HG03196 (cell line): ENCODE data around the gene VWCE.

ENCODE experiments used
- ATAC-seq: cut with Tn5 transposase; IDR thresholded peaks from one replicate; pipeline ENCODE4 v1.9.1; 2021; ENCODE audit not compliant: unreplicated experiment

Gene VWCE

DNA sequence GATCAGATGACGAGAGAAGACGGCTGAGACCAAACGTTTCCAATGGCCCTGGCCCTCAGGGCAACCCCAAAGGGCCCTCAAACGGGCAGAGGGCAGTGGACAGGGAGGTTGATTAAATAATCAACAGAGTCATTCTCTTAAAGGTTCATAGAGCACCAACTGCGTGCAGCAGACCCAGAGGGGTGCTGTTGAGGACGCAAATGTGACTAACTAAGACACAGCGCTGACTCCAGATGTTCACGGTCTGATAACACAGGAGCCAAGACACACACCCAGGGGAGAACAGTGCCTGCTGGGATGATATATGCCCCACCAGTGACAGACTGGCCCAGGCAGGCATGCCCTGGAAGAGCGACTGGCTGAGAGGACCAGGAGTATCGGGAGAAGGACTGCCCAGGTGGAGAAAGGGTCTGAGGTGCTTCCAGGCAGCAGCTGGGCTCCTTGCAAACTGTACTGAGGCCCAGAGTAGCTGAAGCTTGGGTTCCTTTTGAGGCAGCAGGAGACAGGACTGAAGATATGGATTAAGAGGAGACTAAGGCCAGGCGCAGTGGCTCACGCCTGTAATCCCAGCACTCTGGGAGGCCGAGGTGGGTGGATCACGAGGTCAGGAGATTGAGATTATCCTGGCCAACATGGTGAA lies 7.7 kb downstream of the VWCE start:
- ATAC-seq, result no peak

DNA sequence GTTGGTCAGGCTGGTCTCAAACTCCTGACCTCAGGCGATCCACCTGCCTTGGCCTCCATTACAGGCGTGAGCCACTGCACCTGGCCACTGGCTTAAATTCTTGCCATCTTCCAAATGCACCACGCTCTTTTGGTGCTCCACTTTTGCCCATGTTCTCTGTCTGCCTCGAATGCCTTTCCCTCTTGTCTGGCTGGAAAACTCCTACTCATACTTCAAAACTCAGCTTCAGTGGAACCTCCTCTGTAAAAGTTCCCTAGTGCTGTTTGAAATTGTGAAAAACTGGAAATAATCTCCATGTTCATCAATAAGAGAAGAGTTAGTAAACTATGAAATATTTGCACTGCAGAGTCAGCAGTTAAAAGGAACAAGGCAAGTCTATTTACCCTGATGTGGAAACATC lies 11.5 kb downstream of the VWCE start:
- no peak for ATAC-seq

DNA sequence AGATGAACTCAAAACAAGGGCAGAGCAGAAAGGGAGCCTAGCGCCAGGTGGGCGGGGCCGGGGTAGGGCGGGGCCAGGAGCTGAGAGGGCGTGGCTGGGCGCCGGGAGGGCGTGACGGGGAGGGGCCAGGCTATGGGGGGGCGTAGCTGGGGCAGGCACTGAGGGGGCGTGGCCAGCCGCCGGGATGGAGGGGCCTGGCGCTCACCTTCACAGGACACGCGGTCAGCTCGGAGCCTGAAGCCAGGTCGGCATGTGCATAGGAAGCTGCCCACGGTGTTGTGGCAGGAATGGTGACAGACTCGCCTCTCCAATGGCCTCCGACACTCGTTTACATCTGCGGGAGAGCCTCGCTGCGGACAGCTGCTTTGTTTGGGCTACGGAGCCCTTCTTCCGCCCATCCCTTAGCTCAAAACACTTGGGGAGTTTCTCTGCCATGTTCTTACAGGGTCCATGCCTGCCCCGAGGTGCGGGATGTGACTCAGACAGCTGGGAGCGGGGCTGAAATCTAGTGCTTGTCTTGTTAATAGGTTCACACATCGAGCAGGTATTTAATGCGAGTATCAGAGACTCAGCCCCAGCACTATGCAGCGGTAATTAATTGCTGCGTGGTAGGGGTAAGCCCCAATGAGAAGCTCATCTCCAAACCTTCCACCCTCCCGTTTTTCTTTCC lies 13.4 kb downstream of the VWCE start:
- ATAC-seq, result no peak

DNA sequence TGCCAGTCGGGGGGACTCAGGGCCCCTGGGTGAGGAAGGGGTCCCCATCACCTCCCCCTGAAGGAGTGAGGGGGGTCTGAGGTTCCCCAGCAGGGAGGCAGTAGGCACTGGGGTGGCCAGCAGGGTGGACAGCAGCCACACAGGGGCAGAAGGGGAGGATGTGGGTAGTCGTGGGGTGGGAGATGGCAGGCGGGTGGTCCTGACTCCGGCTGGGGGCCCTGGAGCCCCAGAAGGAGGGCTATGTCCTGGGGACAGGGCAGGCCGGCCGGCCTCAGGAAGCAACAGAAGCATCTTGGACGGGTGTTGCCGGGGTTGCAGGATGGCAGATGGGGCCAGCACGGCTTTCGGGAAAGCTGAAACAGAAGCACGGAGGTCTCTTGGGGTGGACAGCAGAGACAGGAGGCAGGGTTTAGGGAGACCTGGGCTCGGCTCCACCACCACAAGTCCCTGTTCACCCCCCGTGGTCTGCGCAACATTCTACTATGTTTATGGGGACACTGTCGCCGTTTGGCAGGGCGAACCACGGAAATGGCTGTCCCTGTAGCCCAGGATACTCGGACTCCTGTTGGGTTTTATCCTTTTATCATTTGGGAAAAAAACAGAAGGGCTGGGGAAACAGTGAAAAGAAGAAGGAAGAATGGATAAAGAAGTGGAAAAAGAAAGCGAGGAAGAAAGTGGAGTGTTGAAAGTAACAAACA lies 14.1 kb downstream of the VWCE start:
- ATAC-seq, result no peak

DNA sequence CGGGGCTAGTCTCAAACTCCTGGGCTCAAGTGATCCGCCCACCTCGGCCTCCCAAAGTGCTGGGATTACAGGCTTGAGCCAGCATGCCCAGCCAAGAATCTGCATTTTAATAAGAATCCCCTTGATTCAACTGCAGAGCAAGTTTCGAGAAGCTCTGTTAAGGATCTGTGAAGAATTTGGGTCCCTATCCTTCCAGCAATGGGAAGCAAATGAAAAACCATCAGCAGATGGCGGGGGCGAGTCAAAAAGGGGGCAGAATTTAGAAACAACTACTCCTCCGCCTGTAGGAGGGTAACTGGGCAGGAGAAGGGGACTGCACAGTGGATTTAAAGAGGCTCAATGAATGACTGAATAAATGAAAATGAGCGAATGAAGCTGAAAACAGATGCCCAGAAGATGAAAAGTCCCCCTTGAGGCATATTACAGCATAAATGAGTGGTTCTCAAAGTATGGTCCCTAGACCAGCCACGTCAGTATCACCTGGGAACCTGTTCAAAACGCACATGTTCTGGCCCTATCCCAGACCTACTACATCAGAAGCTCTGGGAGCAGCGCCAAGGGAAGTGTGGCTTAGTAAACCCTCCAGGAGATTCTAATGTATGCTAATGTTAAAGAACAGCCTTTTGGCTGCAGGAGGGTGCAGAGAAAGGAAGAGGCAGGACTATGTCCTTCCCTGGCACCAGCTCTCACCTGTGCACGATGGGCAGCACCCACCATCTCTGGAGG lies 15.0 kb downstream of the VWCE start:
- no peak for ATAC-seq

DNA sequence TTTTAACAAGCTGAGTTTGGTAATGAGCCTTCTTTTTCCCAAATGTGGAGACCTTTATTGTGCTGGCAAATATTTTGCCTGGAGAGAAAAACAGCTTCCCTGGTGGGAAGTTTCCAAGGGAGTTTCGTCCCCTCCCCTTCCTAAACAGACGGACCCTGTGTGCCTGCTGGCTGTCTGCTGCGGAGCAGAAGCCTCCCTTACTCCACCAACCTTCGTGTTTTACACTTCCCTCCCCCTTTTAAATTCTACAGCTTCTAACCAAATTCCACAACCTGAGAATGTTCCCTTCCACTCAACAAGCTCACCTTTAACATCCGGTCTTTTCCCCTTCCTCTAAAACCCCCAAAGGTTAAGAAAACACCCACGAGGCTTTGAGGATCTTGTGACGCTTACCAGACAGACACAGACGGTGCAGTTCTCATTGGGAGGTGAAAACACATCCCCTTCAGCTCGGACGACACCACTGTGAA lies 17.1 kb downstream of the VWCE start:
- ATAC-seq, result no peak

DNA sequence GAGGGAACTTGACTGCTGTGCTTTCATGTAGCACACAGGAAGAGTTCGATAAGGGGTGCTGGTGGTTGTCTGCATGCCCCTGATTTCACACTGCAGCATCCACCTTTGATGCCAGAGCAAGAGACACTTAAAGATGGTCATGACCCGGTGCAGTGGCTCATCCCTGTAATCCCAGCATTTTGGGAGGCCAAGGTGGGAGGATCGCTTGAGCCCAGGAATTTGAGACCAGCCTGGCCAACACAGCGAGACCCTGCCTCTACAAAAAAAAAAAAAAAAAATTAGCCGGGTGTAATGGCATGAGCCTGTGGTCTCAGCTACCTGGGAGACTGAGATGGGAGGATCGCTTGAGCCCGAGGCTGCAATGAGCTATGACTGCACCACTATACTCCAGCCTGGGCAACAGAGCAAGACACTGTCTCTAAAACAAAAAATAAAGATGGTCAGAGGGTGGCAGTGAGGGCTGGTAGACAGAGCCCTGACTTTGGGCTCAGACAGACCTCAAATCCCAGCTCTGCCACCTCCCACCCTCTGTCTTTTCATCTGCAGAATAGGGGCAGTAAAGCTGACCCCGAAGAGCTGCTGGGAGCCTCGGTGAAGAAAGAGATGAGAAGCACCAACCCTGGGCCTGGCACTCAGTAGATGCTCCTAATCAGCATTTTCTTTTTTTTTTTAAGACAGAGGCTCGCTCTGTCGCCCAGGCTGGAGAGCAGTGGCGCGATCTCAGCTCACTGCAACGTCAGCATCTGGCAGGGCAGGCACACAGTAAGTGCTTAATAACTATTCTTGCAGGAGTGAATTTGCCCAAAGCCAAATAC lies 17.7 kb downstream of the VWCE start:
- no peak for ATAC-seq

DNA sequence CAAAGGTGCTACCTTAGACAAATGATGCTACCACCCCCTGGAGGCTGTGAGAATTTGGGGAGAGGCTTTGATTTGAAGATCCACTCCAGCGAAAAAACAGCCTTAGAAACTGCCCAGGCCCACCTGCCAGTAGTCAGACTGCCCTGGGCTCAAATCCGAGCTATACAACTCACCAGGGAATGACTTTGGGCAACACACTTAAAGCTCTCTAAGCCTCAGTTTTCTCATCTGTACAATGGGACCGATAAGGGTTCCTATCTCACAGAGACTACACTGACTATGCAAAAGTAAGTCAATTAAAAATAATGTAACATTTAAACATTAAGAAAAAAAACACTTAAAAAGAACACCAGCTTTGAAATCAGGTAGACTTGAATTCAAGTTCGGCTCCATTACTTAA lies 19.9 kb downstream of the VWCE start:
- no peak for ATAC-seq

DNA sequence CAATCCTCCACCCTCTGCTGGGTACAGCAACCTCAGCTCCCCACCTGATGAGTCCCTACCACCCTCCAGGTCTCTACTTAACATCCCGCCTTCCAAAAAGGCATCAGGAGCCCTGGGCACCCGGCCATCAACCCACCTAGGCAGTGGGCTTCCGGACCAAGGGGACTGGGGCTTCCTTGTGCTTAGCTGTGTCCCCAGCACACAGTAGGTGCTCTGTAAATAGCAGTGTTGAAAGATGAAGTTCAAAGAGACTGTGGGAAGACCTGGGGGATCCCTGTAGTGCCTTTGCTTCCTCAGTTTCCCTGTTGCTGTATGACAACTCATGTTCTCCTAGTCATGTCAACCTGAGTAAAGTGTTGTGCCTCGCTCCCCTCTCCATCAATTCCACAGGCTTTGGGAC lies 21.0 kb downstream of the VWCE start:
- ATAC-seq, result no peak

DNA sequence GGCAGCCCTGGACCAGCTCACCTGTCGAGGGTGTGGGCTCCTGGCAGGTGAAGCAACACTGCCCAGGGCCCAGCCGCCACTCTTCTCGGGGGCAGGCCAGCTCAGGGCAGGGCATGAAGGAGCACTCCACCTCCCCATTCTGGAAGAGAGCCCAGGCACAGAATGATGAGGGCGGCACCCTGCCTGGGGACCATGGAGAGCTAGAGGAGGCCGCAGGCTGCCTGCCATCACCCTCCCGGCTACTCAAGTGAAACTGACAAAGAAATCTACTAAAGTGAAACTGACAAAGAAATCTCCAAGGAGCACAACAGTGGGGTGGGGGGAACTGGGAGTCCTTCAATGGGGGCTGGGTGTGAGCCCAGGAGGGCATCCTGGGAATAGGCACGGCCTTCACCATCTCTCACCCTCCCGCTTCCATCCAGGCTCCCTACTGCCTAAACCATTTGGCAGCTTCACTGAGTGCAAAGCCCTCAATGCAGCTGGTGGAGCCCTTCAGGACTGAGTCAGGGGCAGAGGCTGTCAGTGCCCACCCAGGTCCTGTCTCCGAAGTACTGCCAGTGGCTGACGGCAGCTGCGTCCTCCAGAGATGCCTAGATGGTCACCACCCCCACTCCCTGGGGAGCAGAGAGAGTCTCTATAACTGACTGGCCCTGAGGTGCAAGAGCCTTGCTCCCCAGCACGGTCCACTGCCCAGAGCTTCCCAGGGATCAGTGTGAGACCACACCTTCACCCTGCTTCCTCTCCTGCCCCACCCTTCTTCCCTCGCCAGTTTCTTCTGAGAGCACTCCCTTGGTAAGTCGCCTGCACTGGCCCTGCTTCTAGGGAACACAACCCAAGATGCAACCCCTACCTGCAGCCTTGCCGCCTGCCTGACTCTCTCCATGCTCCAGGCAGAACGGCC lies 21.7 kb downstream of the VWCE start:
- ATAC-seq, result no peak

DNA sequence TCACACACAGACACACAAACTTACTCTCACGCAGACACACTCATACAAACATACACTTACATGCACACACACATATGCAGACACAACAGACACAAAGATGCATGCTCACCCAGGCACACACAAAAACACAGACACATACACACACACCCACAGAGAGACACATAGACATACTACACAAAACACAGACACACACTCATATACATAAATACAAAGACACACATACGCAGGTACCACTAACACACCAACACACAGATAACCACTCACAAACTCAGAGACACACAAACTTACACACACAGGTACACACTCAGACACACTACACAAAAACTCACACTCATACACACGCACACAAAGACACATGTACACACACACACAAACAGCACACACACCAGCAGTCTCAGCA lies 22.4 kb downstream of the VWCE start:
- ATAC-seq, result no peak

DNA sequence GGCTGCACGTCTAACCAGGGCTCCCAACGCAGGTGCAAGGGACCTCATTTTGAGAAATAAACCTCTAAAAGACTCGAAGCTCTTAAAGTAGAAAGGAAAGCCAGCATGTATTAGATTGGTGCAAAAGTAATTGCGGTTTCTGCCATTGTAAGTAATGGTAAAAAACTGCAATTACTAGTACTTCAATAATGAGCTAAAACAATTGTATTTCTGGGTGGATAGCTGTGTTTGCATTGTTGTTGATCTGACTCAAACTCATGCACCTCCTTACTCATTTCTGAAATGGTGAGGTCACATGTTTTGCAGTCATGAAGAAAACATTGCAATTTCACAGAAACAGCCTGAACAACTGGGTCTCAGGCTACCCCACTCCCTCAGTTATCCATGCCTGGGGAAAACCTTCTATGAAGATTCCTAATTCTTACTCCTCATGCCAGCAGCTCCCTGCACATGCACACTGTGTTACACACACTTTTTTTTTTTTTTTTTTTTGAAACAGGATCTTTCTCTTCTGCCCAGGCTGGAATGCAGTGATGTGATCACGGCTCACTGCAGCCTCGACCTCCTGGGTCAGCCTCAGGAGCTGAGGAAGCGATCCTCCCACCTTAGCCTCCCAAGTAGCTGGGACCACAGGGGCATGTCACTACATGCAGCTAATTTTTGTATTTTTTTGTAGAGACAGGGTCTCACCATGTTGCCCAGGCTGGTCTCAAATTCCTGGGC lies 24.6 kb downstream of the VWCE start:
- ATAC-seq, result no peak

DNA sequence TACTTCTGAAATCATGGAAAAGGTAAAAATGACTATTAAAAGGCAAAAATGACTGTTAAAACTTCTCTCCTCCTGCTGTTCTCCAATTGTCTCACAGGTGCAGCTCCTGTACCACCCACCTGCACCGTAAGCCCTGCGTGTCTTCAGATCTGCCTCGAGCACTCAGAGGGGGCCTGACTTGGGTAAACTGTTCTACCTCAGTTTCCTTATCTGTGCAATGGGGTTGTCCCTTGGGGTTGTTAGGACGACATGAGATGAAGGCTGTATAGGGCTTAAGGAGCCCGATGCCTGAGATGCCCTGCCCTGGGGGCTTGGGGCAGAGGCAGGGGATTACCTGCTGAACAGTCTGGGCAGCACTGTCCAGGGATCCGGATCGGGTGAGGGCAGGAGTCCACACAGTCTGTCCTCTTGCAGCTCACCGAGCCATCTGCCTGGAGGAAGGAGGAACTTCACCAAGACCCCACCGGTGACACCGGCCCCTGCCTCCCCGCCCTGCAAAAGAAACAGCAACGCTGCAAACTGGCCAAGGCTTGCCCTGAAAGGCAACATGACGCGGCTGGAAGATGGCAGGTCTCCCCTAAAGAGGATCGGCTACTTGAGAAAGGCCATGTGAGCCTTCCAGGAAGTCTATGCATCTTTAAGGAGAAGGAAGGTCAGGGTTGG lies 26.4 kb downstream of the VWCE start:
- ATAC-seq, result no peak

DNA sequence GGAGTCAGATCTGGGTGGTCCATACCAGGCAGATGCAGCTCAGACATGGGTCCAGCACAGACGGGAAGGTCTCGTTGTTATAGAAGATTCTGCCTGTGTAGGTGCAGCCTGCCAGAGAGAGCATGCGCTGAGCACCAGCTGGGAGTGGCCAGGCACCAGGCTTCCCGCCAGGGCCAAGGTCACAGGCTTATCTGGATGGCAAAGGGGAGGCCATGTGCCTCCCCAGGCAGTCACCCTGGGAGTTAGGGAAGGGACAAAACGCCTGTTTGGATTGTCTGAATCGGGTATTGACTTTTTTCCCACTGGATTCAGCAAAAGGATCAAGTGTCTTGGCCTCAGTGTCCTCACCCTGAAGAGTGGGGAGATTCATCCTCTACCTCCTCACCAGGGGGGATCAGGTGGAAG lies 27.7 kb downstream of the VWCE start:
- ATAC-seq, result no peak

DNA sequence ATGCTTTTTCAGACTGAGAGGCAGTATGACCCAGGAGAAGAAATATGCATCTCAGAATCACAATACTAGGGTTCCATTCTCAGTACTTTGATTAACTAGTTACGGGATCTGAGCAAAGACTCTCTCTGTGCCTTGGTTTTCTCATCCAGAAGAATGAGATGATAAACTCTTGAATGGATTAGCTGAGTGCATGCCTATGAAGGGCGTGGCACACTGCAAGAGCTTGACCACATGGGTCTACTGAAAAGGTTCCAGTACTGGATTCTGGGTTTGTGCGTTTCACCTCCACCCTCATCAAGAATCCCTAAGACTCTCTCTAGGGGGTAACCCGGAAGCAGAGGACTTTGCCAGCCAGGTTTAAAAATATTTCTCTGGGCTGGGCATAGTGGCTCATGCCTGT lies 28.5 kb downstream of the VWCE start:
- no peak for ATAC-seq

DNA sequence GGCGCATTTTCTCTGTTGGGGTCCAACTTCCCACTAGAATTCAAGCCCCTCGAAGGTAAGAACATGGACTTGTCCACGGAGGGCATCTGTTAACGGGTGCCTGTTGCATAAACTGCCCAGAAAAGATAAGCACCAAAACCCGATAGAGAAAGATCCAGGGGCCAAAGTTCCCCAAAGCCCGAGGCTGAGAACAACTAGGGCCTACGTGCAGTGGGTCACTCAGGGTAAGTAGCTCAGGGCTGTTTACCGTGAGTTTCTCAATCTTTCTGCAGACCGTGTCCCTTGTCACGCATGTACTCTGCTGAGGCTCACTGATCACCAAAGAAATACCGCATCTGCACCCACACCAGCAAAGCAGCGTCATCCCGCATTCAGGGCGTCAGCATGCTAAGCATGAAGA lies 29.8 kb downstream of the VWCE start:
- no peak for ATAC-seq

DNA sequence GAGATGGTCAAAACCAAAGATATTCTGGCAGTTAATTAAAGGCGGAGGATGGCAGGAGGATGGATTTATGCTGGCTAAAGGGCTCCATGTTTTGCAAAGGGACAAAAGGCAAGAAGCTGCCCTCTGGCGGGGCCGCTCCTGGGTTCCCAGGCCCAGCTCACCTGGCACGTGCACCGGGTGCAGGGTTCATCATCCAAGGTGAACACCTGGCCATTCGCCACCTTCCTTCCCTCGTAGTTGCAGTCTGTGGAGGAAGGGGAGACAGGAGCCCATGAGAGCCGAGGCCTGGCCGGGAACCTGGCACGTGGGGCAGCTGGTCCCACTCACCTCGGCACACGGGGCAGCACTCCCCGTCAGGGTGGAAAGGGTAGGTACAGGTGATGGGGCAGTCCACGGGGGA lies 30.3 kb downstream of the VWCE start:
- no peak for ATAC-seq

DNA sequence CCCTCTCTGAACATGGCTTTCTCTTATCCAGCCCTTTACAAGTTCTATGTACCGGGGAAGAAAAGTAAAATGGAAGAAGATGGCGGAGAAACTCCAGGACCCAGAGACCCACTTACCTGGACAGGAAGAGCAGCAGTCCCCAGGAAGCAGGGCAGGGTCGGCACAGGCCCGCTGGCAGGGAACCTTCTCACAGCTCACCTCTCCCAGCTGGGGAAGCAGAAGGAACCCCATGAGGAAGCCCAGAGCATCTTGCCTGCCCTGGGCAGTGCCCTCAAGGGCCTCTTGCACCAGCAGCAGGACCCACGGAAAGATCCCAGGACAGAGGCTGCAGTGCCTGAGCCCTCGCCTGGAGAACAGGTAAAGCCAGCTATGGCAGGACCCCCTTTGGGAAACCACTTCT lies 30.7 kb downstream of the VWCE start:
- ATAC-seq, result no peak

DNA sequence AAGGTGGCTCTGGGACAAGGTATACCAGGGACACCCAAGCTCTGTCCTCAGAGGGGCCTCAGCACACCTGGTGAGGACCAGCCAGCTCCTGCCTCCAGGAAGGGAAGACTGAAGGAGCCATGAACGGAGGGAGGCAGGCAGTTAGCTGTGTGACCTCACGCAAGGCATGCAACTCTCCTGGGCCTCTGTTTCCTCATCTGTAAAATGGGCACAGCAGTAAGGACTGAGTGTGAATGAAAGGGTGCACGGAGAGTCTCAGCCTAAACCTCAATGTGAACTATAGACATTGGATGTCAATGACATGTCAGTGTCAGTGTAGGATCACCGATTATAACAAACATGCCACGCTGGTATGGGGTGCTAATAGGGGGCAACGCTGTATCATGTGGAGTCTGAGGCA lies 35.8 kb downstream of the VWCE start:
- ATAC-seq, result no peak
